PC-3 (cell line): ENCODE results near the gene PDE9A. TPM values are rescaled to one million over a fixed set of nuclear protein-coding genes. Genes with fewer than 3 reads are reported as not detected.
"Not testable (repeated sequence)": the region's sequence is repeated elsewhere in the genome, so short reads cannot be mapped to it uniquely, and the experiment has no call there.

ENCODE experiments used
- ATAC-seq: fragments of 200-7000 bp; cut with Tn5 transposase; 2 replicates; pipeline ENCODE4 v1.9.1; 2020; ENCODE audit warnings: mild to moderate bottlenecking, moderate library complexity
- BruUV-seq: library from RNA; stranded (reverse); fragments of 400-500 nt; replicated peaks from 2 replicates; lab custom pipeline; 2021; lab: Mats Ljungman, UMichigan
- CTCF ChIA-PET: fragments of 300-600 bp; sonication (Branson Sonifier 250); formaldehyde crosslinking; loops from one replicate; lab custom pipeline; 2022; ENCODE audit warnings: antibody characterized with exemption; lab: Charles Lee
- POLR2A ChIA-PET: fragments of 300-600 bp; sonication (Branson Sonifier 250); formaldehyde crosslinking; loops from one replicate; lab custom pipeline; 2022; ENCODE audit warnings: antibody characterized with exemption; ENCODE audit not compliant: unreplicated experiment; lab: Charles Lee
- DNase-seq: peaks from one replicate; pipeline ENCODE4 v3.0.0-alpha.2; 2015
- H2AFZ ChIP-seq: fragments of 300-600 bp; sonication (generic); 2 replicates; pipeline ENCODE4 v1.6.0; 2016; ENCODE audit warnings: antibody characterized with exemption, low read length
- H3F3A ChIP-seq: fragments of 300-600 bp; sonication (generic); one replicate; pipeline ENCODE4 v1.6.0; 2017; ENCODE audit warnings: antibody characterized with exemption, low read length, control low read depth, mild to moderate bottlenecking; ENCODE audit not compliant: unreplicated experiment
- H3K27ac ChIP-seq: fragments of 300-600 bp; sonication (generic); 2 replicates; pipeline ENCODE4 v1.5.1; 2016; ENCODE audit warnings: mild to moderate bottlenecking, low read length
- H3K27me3 ChIP-seq: fragments of 300-600 bp; sonication (generic); 2 replicates; pipeline ENCODE4 v1.6.1; 2016; ENCODE audit warnings: low read length, mixed read lengths
- H3K36me3 ChIP-seq: fragments of 300-600 bp; sonication (generic); 2 replicates; pipeline ENCODE4 v1.6.1; 2016; ENCODE audit warnings: low read depth, mixed run types, low read length, mixed read lengths
- H3K4me1 ChIP-seq: fragments of 300-600 bp; sonication (generic); 2 replicates; pipeline ENCODE4 v1.5.1; 2016; ENCODE audit warnings: low read length; ENCODE audit not compliant: insufficient read depth
- H3K4me2 ChIP-seq: fragments of 300-600 bp; sonication (generic); 2 replicates; pipeline ENCODE4 v1.6.0; 2016; ENCODE audit warnings: low read length
- H3K4me3 ChIP-seq: fragments of 300-600 bp; sonication (generic); 2 replicates; pipeline ENCODE4 v1.5.1; 2016; ENCODE audit warnings: mild to moderate bottlenecking, low read length, mixed read lengths
- H3K79me2 ChIP-seq: fragments of 300-600 bp; sonication (generic); 2 replicates; pipeline ENCODE4 v1.6.1; 2017; ENCODE audit warnings: low read length, mixed read lengths
- H3K9ac ChIP-seq: fragments of 300-600 bp; sonication (generic); 2 replicates; pipeline ENCODE4 v1.6.0; 2016; ENCODE audit warnings: mild to moderate bottlenecking, low read length
- H3K9me2 ChIP-seq: fragments of 300-600 bp; sonication (generic); replicated peaks from 2 replicates; pipeline ENCODE4 v1.6.1; 2016; ENCODE audit warnings: mixed run types, low read length, mixed read lengths
- H3K9me3 ChIP-seq: fragments of 300-600 bp; sonication (generic); 2 replicates; pipeline ENCODE4 v1.6.1; 2016; ENCODE audit warnings: low read length, mixed read lengths
- H4K20me1 ChIP-seq: fragments of 300-600 bp; sonication (generic); 2 replicates; pipeline ENCODE4 v1.6.1; 2016; ENCODE audit warnings: low read length, mixed read lengths
- EZH2 ChIP-seq: fragments of 300-600 bp; sonication (generic); IDR thresholded peaks from one replicate; pipeline ENCODE4 v1.6.1; 2017; ENCODE audit warnings: antibody characterized with exemption, mild to moderate bottlenecking, low read length; ENCODE audit not compliant: unreplicated experiment
- EZH2phosphoT487 ChIP-seq: fragments of 300-600 bp; sonication (generic); IDR thresholded peaks from 2 replicates; pipeline ENCODE4 v1.6.1; 2018; ENCODE audit warnings: mild to moderate bottlenecking, antibody characterized with exemption, low read length, borderline replicate concordance
- intact Hi-C: fragments of 100-400 bp; cut with micrococcal nuclease; formaldehyde crosslinking; loops from 2 replicates; pipeline ENCODE4 v1.9.0; 2023
- total RNA-seq: library from RNA; depleted of rRNA; stranded (reverse); fragments of >200 nt; gene quantifications from 2 replicates; pipeline ENCODE4 v1.2.3, GENCODE V29; 2014
- TF ChIP-seq, protein P1 (sequence below): fragments of 300-600 bp; sonication (generic); conservative IDR thresholded peaks from 2 replicates; pipeline ENCODE4 v1.5.1; 2017; ENCODE audit warnings: antibody characterized with exemption, low read depth, mild to moderate bottlenecking, low read length

PDE9A gene
- total RNA-seq, 1 experiment from 2014 or later: 0.33 TPM

DNA sequence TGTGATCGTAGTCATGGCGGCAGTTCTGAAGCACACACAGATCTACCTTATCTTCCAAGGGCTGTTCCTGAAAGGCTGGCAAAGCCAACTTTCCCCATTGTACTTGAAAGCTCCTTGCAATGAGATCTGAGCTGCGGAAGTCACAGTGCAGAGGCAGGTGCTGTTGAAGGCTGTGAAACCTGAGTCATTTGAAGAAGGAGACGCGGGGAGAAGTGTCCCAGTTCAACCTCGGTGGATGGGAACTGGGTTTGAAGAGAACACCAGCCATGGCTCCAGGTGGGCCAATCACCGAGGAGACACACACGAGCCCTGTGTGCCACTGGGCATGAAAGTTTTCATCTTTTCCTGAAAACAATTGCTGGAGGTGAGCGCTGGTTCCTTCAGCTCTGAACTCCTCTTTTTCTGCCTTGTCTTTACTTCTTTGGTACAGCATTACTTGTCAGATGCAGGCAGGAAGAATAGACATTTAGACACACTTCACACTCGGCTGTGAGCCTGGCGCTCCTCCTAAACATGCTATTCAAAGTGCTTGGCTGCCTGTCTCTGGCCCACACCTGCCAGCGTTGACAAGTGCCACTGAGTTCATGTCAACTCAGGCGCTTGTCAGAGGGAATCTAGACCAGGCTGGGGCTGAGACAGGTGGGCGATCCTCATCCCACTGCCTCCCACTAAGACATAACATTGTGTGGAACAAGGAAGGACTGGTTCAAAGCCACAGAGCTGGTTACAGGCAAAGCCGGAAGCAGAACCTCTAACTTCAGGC lies 25.7 kb upstream of the PDE9A start:
- no TSS peak for BruUV-seq
- Histone ChIP-seq H3K9me3 (no peaks in the 10 kb centered on the region), H3K27me3 (peaks cover 53% of the 10 kb centered on the region), H2AFZ (no peak overlapping the region), H3K27ac (no peak overlapping the region), H3K9ac (no peak overlapping the region), H4K20me1 (no peaks in the 10 kb centered on the region), H3F3A (no peaks in the 10 kb centered on the region), H3K36me3 (no peaks in the 10 kb centered on the region), H3K4me3 (no peak overlapping the region), H3K9me2 (no peaks in the 10 kb centered on the region), H3K4me2 (no peak overlapping the region), H3K79me2 (no peaks in the 10 kb centered on the region), H3K4me1 (no peaks in the 10 kb centered on the region)
- intact Hi-C loops: no loop called here
- no peak for TF ChIP-seq EZH2
- TF ChIP-seq, protein P1, sequence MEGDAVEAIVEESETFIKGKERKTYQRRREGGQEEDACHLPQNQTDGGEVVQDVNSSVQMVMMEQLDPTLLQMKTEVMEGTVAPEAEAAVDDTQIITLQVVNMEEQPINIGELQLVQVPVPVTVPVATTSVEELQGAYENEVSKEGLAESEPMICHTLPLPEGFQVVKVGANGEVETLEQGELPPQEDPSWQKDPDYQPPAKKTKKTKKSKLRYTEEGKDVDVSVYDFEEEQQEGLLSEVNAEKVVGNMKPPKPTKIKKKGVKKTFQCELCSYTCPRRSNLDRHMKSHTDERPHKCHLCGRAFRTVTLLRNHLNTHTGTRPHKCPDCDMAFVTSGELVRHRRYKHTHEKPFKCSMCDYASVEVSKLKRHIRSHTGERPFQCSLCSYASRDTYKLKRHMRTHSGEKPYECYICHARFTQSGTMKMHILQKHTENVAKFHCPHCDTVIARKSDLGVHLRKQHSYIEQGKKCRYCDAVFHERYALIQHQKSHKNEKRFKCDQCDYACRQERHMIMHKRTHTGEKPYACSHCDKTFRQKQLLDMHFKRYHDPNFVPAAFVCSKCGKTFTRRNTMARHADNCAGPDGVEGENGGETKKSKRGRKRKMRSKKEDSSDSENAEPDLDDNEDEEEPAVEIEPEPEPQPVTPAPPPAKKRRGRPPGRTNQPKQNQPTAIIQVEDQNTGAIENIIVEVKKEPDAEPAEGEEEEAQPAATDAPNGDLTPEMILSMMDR: no peak
- no peak for TF ChIP-seq EZH2phosphoT487
- no peak for DNase-seq
- POLR2A ChIA-PET: no interaction called here
- no peak for ATAC-seq
- CTCF ChIA-PET: no interaction called here

DNA sequence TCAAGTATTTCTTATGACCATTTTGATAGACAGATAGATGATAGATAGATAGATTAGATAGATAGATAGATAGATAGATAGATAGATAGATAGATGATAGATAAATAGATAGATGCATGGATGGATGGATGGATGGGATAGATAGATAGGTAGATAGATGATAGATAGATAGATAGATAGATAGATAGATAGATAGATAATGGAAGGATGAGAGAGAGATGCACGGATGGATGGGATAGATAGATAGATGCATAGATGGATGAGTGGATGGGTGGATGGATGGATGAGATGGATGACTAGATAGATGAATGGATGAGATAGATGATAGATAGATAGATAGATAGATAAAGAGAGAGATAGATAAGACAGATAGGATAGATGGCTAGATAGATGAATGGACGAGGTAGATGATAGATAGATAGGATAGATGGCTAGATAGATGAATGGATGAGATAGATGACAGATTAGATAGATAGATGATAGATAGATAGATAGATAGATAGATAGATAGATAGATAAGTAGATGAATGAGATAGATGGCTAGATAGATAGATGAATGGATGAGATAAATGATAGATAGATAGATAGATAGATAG lies 24.9 kb upstream of the PDE9A start:
- H3K4me2 ChIP-seq, DNase-seq, H3K36me3 ChIP-seq, H3K4me1 ChIP-seq, H2AFZ ChIP-seq, H3F3A ChIP-seq, H3K27ac ChIP-seq, intact Hi-C loops, ATAC-seq, H3K9me3 ChIP-seq, CTCF ChIA-PET, H3K9me2 ChIP-seq, BruUV-seq, H3K4me3 ChIP-seq, H3K79me2 ChIP-seq, H3K9ac ChIP-seq, POLR2A ChIA-PET, H4K20me1 ChIP-seq: not testable (repeated sequence)
- H3K27me3 ChIP-seq: peaks cover 47% of the 10 kb centered on the region

DNA sequence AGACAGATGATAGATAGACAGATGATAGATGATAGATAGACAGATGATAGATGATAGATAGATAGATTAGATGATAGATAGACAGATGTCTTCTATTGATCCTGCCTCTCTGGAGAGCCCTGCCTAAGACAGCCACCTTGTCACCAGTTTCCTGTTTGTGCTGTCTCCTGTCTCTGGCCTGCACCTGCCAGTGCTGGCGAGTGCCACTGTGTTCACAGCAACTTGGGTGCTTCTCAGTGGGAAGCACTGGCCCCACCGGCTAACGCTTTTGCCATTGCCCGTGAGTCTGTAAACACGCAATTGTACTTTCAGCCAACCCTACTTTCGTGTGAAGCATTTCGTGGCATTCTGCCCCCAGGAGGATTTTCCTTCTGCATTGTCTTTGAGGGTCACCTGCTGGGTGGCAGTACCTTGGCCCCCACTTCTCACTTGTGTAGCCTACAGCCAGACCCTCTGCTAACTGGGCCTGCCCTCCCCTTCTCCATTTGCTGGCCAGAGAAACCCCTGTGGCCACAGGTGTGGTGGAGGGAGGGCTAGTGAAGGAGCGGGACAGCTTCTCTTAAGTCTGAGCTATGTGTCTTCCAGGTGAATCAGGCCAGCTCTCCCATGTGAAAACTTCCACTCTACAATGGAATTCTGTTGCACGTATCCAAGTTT lies 23.4 kb upstream of the PDE9A start:
- H3F3A ChIP-seq: no peaks in the 10 kb centered on the region
- CTCF ChIA-PET: no interaction called here
- no peak overlapping the region for H3K4me2 ChIP-seq
- peaks cover 34% of the 10 kb centered on the region; the same call in 1 of the 2 replicates for H3K27me3 ChIP-seq
- POLR2A ChIA-PET: no interaction called here
- no peak overlapping the region for H3K27ac ChIP-seq
- intact Hi-C loops: no loop called here
- no peak overlapping the region for H3K4me3 ChIP-seq
- TF ChIP-seq EZH2phosphoT487 (no peak), EZH2 (no peak)
- TF ChIP-seq, protein P1: no peak
- no peaks in the 10 kb centered on the region for H4K20me1 ChIP-seq
- ATAC-seq (no peak), DNase-seq (no peak)
- H2AFZ ChIP-seq: no peak overlapping the region
- H3K9ac ChIP-seq: no peak overlapping the region
- no peaks in the 10 kb centered on the region for H3K4me1 ChIP-seq
- H3K79me2 ChIP-seq: no peaks in the 10 kb centered on the region
- no peaks in the 10 kb centered on the region for H3K9me3 ChIP-seq
- BruUV-seq: no TSS peak
- H3K9me2 ChIP-seq: no peaks in the 10 kb centered on the region
- H3K36me3 ChIP-seq: no peaks in the 10 kb centered on the region
